Activated CD4-positive, alpha-beta T cell treated with anti-CD3 and anti-CD28 coated beads, Interleukin-2, amount 10 ng/mL, durations not matched to agents 24 days and 14 days (primary cell): ENCODE data around the gene CRYBA4. TPM values are rescaled to one million over a fixed set of nuclear protein-coding genes. Genes with fewer than 3 reads are reported as not detected.

ENCODE experiments used
- total RNA-seq: library from RNA; stranded (reverse); gene quantifications from 2 replicates; pipeline ENCODE4 v1.2.3, GENCODE V29; 2022

The CRYBA4 gene
- total RNA-seq, 1 donor from 2014 or later, result not detected

Other genes with a start within 250 kb of the CRYBA4 start
- gene ASPHD2, start 192.7 kb upstream of the CRYBA4 start, total RNA-seq, result 19.4 and 20.7 TPM in 2 replicates
- 47.0 and 51.2 TPM in 2 replicates for gene HPS4, start 138.2 kb upstream of the CRYBA4 start, total RNA-seq
- gene SRRD, start 138.1 kb upstream of the CRYBA4 start, total RNA-seq, result 28.1 and 32.4 TPM in 2 replicates
- gene TFIP11, start 109.5 kb upstream of the CRYBA4 start, total RNA-seq, result 51.2 and 56.3 TPM in 2 replicates
- gene TPST2, start 31.8 kb upstream of the CRYBA4 start, total RNA-seq, result 30.0 and 33.5 TPM in 2 replicates
- gene CRYBB1, start 3.9 kb upstream of the CRYBA4 start, total RNA-seq, result not detected in 2 replicates
- 38.4 and 42.3 TPM in 2 replicates for gene MIAT, start 35.6 kb downstream of the CRYBA4 start, total RNA-seq